ENCODE results near the gene VIM.
"Not testable (repeated sequence)": the region's sequence is repeated elsewhere in the genome, so short reads cannot be mapped to it uniquely, and the experiment has no call there.

The VIM gene

GRCh38 chr10:17257466-17258321, 29.7 kb downstream of the VIM start:
- DNase-seq = peak; percentile 42 to 48

DNA sequence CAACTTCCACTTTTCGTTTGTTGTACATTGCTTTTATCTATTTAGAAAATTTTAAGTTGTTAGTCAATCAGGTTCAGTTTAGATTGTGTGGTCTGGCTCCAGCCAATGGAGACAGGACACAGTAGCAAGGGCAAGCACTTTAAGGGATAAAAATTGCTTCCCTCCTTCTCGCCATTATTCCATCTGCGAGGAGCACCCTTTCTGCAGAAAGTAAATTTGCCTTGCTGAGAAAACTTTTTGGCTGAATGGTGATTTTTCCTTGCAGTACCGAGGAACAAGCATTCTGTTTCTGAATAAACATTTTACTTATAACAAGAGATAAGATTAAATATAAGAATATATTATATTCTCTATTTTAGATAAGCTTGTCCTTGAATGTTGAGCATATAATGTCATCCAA, 34.5 kb downstream of the VIM start:
- DNase-seq = no peak

DNA sequence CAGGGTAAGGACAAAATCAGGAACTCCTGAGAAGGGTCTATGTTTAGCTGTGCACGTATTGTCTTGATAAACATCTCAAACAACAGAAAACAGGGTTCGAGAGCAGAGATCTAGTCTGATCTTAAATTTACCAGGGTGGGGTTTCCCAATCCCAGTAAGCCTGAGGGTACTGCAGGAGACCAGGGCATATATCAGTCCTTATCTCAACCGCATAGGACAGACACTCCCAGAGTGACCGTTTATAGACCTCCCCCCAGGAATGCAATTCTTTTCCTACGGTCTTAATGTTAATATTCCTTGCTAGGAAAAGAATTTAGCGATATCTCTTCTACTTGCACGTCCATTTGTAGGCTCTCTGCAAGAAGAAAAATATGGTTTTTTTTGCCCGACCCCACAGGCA, 35.5 kb downstream of the VIM start:
- DNase-seq = no peak

GRCh38 chr10:17265468-17265867, 37.4 kb downstream of the VIM start:
- no peak for DNase-seq

- not testable (repeated sequence) for DNase-seq
These were observed 38.5 kb downstream of the VIM start for GRCh38 chr10:17266549-17266948.

- no peak for DNase-seq
These were observed 44.6 kb downstream of the VIM start for GRCh38 chr10:17272648-17273047.

DNA sequence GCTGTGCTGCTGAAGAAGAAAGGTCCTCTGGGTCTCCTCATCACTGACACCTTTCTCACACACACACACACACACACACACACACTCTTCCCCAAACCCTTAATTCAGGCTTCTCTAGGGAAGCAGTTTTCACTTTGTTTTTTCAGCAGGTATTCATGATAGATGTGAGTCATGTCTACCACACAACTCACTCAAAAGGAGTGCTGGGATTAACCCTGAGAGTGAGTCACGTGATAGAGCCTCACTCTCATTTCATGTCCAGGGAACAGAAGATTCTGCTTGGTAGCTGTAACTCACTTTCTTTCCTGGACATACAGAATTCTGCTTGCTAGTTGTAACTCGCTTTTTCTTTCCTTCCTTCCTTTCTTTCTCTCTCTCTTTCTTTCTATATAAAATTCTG, 45.4 kb downstream of the VIM start:
- DNase-seq = no peak

GRCh38 chr10:17276756-17277424, 48.8 kb downstream of the VIM start:
- no peak for DNase-seq

DNA sequence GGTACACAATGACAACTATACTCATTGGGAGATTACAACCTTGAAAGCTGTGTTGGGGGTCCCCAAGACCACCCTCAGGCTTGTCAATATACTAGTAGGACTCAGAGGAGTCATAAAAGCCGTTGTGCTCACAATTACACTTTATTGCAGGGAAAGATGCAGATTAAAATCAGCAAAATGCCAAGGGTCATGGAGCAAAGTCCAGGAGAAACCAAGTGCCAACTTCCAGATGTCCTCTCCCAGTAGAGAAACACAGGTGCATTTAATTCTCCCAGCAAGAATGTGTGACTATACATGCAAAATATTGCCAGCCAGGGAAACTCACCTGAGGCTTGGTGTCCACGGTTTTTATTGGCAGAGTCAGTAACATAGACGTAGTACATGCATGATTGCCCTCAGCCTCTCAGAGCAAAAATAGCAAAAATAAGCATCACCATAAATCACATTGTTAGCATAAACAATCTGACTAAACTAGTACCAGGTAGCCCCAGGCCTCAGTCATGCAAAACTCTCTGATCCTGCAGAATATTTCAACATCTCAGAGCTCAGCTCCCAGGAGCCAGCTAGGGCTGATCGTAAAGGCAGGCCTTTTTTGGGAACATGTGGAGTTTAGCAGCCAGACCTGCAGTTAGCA, 50.7 kb downstream of the VIM start:
- DNase-seq = no peak

GRCh38 chr10:17282311-17282710, 54.3 kb downstream of the VIM start:
- no peak for DNase-seq

- DNase-seq = no peak
These were observed 58.8 kb downstream of the VIM start for GRCh38 chr10:17286562-17287550.
